ENCODE measurements around the gene PPM1F.

DNA sequence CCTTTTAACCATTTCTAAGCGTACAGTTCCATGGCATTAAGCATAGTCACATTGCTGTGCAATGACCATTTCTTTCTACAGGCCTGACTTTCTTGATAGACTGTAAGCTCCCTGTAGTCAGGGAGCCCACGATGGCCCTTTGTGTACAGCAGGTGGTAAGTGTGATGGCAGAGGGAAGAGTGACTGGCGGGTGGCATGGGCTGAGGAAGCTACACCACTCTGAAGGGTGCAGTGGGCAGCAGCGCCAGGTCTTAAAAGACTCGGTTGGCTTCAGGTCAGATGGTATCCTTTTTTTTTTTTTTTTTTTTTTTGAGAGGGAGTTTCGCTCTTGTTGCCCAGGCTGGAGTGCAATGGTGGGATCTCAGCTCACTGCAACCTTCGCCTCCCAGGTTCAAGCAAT lies 1.6 kb downstream of the PPM1F start:
- TF ChIP-seq, protein P1, sequence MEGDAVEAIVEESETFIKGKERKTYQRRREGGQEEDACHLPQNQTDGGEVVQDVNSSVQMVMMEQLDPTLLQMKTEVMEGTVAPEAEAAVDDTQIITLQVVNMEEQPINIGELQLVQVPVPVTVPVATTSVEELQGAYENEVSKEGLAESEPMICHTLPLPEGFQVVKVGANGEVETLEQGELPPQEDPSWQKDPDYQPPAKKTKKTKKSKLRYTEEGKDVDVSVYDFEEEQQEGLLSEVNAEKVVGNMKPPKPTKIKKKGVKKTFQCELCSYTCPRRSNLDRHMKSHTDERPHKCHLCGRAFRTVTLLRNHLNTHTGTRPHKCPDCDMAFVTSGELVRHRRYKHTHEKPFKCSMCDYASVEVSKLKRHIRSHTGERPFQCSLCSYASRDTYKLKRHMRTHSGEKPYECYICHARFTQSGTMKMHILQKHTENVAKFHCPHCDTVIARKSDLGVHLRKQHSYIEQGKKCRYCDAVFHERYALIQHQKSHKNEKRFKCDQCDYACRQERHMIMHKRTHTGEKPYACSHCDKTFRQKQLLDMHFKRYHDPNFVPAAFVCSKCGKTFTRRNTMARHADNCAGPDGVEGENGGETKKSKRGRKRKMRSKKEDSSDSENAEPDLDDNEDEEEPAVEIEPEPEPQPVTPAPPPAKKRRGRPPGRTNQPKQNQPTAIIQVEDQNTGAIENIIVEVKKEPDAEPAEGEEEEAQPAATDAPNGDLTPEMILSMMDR (IDR thresholded peaks at IDR 0.05), result no peak
- no peak for TF ChIP-seq EP300 (IDR thresholded peaks at IDR 0.05)
